Neural cell (in vitro differentiated cells): Measurements from ENCODE around the gene DAGLA. TPM values are rescaled to one million over a fixed set of nuclear protein-coding genes. Genes with fewer than 3 reads are reported as not detected.

Source experiments
- H2AFZ ChIP-seq: fragments of 200-600, 300-800 bp; sonication (generic), shearing (Covaris generic); 2 replicates; pipeline ENCODE4 v1.6.0; 2014; ENCODE audit warnings: low read depth, mild to moderate bottlenecking, antibody characterized with exemption, low read length, moderate library complexity
- H3F3A ChIP-seq: fragments of 200-600 bp; shearing (Covaris generic); 2 replicates; pipeline ENCODE4 v1.6.1; 2016; ENCODE audit warnings: mild to moderate bottlenecking, moderate library complexity, mixed read lengths, antibody characterized with exemption, low read length; ENCODE audit not compliant: insufficient read depth, poor library complexity, severe bottlenecking
- H3K27ac ChIP-seq: fragments of 200-600, 300-800 bp; sonication (generic), shearing (Covaris generic); 2 replicates; pipeline ENCODE4 v1.5.1; 2014; ENCODE audit warnings: mild to moderate bottlenecking, low read length, moderate library complexity
- H3K27me3 ChIP-seq: fragments of 300-800, 200-600 bp; sonication (generic), shearing (Covaris generic); 2 replicates; pipeline ENCODE4 v1.6.0; 2014; ENCODE audit warnings: mild to moderate bottlenecking, low read depth, low read length, moderate library complexity; ENCODE audit not compliant: insufficient read depth
- H3K36me3 ChIP-seq: fragments of 300-800, 200-600 bp; sonication (generic), shearing (Covaris generic); 2 replicates; pipeline ENCODE4 v1.5.1; 2014; ENCODE audit warnings: mild to moderate bottlenecking, antibody characterized with exemption, low read length, moderate library complexity; ENCODE audit not compliant: insufficient read depth
- H3K4me2 ChIP-seq: fragments of 300-800, 200-600 bp; sonication (generic), shearing (Covaris generic); 2 replicates; pipeline ENCODE4 v1.6.0; 2014; ENCODE audit warnings: mild to moderate bottlenecking, low read length
- H3K4me3 ChIP-seq: fragments of 300-800, 200-600 bp; sonication (generic), shearing (Covaris generic); 2 replicates; pipeline ENCODE4 v1.5.1; 2014; ENCODE audit warnings: mild to moderate bottlenecking, low read length, moderate library complexity
- H3K79me2 ChIP-seq: fragments of 200-600 bp; shearing (Covaris generic); replicated peaks from 2 replicates; pipeline ENCODE4 v1.6.0; 2014; ENCODE audit warnings: mild to moderate bottlenecking, low read length, moderate library complexity; ENCODE audit not compliant: insufficient read depth
- H3K9ac ChIP-seq: fragments of 300-800, 200-600 bp; sonication (generic), shearing (Covaris generic); 2 replicates; pipeline ENCODE4 v1.6.1; 2016; ENCODE audit warnings: mild to moderate bottlenecking, low read length, mixed read lengths
- H3K9me2 ChIP-seq: fragments of 200-600 bp; shearing (Covaris generic); 2 replicates; pipeline ENCODE4 v1.6.1; 2016; ENCODE audit warnings: mild to moderate bottlenecking, low read length, mixed read lengths; ENCODE audit not compliant: insufficient read depth
- H3K9me3 ChIP-seq: fragments of 200-600, 300-800 bp; sonication (generic), shearing (Covaris generic); 2 replicates; pipeline ENCODE4 v1.6.1; 2016; ENCODE audit warnings: mild to moderate bottlenecking, mixed run types, low read length, moderate library complexity, mixed read lengths
- H4K20me1 ChIP-seq: fragments of 200-600 bp; shearing (Covaris generic); 2 replicates; pipeline ENCODE4 v1.6.1; 2016; ENCODE audit warnings: mild to moderate bottlenecking, mixed run types; ENCODE audit not compliant: insufficient read depth
- EP300 ChIP-seq: fragments of 450-650 bp; conservative IDR thresholded peaks from 2 replicates; pipeline ENCODE4 v1.6.1; 2014; ENCODE audit warnings: antibody characterized with exemption, mild to moderate bottlenecking, moderate library complexity; ENCODE audit not compliant: poor library complexity, severe bottlenecking
- EZH2 ChIP-seq: fragments of 200-600, 300-800 bp; shearing (Covaris generic), sonication (generic); IDR thresholded peaks from 2 replicates; pipeline ENCODE4 v1.6.1; 2014; ENCODE audit warnings: antibody characterized with exemption, low read length, borderline replicate concordance, mild to moderate bottlenecking; ENCODE audit not compliant: insufficient read depth, poor library complexity, severe bottlenecking
- MXI1 ChIP-seq: fragments of 450-650 bp; conservative IDR thresholded peaks from 2 replicates; pipeline ENCODE4 v1.6.1; 2014; ENCODE audit warnings: antibody characterized with exemption, mild to moderate bottlenecking; ENCODE audit not compliant: poor library complexity, severe bottlenecking
- POLR2AphosphoS5 ChIP-seq: IDR thresholded peaks from 2 replicates; pipeline ENCODE4 v1.6.1; 2012
- RAD21 ChIP-seq: fragments of 450-650 bp; conservative IDR thresholded peaks from 2 replicates; pipeline ENCODE4 v1.6.1; 2014; ENCODE audit warnings: antibody characterized with exemption, mild to moderate bottlenecking, moderate library complexity
- SMC3 ChIP-seq: fragments of 450-650 bp; conservative IDR thresholded peaks from 2 replicates; pipeline ENCODE4 v1.6.1; 2014; ENCODE audit warnings: antibody characterized with exemption, mild to moderate bottlenecking, moderate library complexity; ENCODE audit not compliant: poor library complexity
- TAF1 ChIP-seq: IDR thresholded peaks from 2 replicates; pipeline ENCODE4 v1.6.1; 2012; ENCODE audit warnings: low read depth
- polyA plus RNA-seq: library from polyadenylated mRNA; depleted of rRNA; stranded (reverse); fragments of >200 nt; gene quantifications from 2 replicates; pipeline ENCODE4 v1.2.3, GENCODE V29; 2014
- TF ChIP-seq, protein P1 (sequence below): fragments of 450-650 bp; IDR thresholded peaks from 2 replicates; pipeline ENCODE4 v1.5.1; 2014; ENCODE audit warnings: antibody characterized with exemption, mild to moderate bottlenecking, moderate library complexity; ENCODE audit not compliant: poor library complexity, severe bottlenecking
- TF ChIP-seq, protein P2 (sequence below): IDR thresholded peaks from 2 replicates; pipeline ENCODE4 v1.6.1; 2012; ENCODE audit warnings: borderline replicate concordance

DAGLA gene
- polyA plus RNA-seq, 1 donor from 2014 or later, result 4.5 TPM

DNA sequence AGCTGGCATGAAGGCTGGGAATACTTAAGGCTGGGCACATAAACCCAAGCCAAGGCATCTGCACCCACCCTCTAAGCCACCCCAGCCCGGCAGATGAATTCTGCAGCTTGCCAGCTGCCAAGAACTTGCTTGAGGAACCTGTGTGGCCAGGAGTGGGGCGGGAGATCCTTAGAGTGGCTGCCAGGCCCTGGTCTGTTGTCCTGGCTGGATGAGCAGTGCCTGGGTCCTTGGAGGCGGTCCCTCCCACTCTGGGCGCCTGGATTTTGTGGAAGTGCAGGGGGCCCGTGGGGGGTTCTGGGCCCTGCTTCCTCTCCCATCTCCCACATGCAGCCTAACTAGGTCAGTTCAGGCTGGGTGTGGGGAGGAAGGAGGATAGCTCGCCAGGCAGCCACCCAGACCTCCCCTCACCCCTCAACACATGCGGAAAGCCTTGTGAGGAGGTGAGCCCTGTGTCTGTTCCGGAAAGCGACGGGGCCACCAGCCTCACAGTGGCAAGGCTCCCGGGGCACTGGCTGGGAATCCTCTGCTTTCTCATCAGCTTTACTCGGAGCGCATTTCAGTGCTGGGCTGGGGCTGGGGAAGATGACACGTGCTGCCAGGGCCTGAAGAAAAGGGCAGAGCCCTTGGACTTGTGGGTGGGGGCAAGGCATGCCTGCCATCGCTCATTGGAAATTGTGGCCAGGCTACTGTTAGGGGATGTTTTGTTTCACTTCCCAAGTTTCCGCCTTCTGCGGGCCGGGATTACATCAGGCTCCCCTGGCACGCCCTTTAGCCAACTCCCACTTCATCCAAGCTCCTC is 8.4 kb downstream of the DAGLA start:
- no peak for TF ChIP-seq MXI1
- TF ChIP-seq EZH2, result no peak
- no peak for TF ChIP-seq POLR2AphosphoS5
- TF ChIP-seq TAF1, result no peak
- Histone ChIP-seq H3K79me2 (no peaks in the 10 kb centered on the region), H4K20me1 (no peaks in the 10 kb centered on the region), H3K9me2 (no peaks in the 10 kb centered on the region), H3K9ac (no peak overlapping the region), H3K9me3 (no peaks in the 10 kb centered on the region), H3K27me3 (no peaks in the 10 kb centered on the region), H3F3A (no peaks in the 10 kb centered on the region), H3K27ac (no peak overlapping the region), H3K4me2 (no peak overlapping the region), H3K36me3 (no peaks in the 10 kb centered on the region), H2AFZ (no peak overlapping the region), H3K4me3 (no peak overlapping the region)

- H3K27ac ChIP-seq, result no peak overlapping the region
- H4K20me1 ChIP-seq, result no peaks in the 10 kb centered on the region
- H3F3A ChIP-seq, result no peaks in the 10 kb centered on the region
- H3K79me2 ChIP-seq, result no peaks in the 10 kb centered on the region
- H3K9me2 ChIP-seq, result no peaks in the 10 kb centered on the region
- no peak overlapping the region for H2AFZ ChIP-seq
- H3K9ac ChIP-seq, result no peak overlapping the region
- H3K4me2 ChIP-seq, result no peak overlapping the region
- no peak overlapping the region for H3K4me3 ChIP-seq
- H3K27me3 ChIP-seq, result no peaks in the 10 kb centered on the region
- TF ChIP-seq RAD21, result no peak
- no peak for TF ChIP-seq MXI1
- TF ChIP-seq EZH2, result no peak
- TF ChIP-seq EP300, result no peak
- TF ChIP-seq SMC3, result no peak
- TF ChIP-seq, protein P1, sequence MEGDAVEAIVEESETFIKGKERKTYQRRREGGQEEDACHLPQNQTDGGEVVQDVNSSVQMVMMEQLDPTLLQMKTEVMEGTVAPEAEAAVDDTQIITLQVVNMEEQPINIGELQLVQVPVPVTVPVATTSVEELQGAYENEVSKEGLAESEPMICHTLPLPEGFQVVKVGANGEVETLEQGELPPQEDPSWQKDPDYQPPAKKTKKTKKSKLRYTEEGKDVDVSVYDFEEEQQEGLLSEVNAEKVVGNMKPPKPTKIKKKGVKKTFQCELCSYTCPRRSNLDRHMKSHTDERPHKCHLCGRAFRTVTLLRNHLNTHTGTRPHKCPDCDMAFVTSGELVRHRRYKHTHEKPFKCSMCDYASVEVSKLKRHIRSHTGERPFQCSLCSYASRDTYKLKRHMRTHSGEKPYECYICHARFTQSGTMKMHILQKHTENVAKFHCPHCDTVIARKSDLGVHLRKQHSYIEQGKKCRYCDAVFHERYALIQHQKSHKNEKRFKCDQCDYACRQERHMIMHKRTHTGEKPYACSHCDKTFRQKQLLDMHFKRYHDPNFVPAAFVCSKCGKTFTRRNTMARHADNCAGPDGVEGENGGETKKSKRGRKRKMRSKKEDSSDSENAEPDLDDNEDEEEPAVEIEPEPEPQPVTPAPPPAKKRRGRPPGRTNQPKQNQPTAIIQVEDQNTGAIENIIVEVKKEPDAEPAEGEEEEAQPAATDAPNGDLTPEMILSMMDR, result no peak
- TF ChIP-seq, protein P2, sequence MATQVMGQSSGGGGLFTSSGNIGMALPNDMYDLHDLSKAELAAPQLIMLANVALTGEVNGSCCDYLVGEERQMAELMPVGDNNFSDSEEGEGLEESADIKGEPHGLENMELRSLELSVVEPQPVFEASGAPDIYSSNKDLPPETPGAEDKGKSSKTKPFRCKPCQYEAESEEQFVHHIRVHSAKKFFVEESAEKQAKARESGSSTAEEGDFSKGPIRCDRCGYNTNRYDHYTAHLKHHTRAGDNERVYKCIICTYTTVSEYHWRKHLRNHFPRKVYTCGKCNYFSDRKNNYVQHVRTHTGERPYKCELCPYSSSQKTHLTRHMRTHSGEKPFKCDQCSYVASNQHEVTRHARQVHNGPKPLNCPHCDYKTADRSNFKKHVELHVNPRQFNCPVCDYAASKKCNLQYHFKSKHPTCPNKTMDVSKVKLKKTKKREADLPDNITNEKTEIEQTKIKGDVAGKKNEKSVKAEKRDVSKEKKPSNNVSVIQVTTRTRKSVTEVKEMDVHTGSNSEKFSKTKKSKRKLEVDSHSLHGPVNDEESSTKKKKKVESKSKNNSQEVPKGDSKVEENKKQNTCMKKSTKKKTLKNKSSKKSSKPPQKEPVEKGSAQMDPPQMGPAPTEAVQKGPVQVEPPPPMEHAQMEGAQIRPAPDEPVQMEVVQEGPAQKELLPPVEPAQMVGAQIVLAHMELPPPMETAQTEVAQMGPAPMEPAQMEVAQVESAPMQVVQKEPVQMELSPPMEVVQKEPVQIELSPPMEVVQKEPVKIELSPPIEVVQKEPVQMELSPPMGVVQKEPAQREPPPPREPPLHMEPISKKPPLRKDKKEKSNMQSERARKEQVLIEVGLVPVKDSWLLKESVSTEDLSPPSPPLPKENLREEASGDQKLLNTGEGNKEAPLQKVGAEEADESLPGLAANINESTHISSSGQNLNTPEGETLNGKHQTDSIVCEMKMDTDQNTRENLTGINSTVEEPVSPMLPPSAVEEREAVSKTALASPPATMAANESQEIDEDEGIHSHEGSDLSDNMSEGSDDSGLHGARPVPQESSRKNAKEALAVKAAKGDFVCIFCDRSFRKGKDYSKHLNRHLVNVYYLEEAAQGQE, result no peak
- no peak for TF ChIP-seq POLR2AphosphoS5
- no peak for TF ChIP-seq TAF1
- H3K9me3 ChIP-seq, result no peaks in the 10 kb centered on the region
- H3K36me3 ChIP-seq, result no peaks in the 10 kb centered on the region
These were observed 8.9 kb downstream of the DAGLA start for GRCh38 chr11:61689164-61689496.
